GM19372 (cell line): ENCODE results near the gene MTMR1.

ENCODE experiments used
- ATAC-seq: cut with Tn5 transposase; IDR thresholded peaks from one replicate; pipeline ENCODE4 v1.9.1; 2021; ENCODE audit warnings: mild to moderate bottlenecking, low read depth, moderate library complexity; ENCODE audit not compliant: unreplicated experiment

Gene MTMR1

DNA sequence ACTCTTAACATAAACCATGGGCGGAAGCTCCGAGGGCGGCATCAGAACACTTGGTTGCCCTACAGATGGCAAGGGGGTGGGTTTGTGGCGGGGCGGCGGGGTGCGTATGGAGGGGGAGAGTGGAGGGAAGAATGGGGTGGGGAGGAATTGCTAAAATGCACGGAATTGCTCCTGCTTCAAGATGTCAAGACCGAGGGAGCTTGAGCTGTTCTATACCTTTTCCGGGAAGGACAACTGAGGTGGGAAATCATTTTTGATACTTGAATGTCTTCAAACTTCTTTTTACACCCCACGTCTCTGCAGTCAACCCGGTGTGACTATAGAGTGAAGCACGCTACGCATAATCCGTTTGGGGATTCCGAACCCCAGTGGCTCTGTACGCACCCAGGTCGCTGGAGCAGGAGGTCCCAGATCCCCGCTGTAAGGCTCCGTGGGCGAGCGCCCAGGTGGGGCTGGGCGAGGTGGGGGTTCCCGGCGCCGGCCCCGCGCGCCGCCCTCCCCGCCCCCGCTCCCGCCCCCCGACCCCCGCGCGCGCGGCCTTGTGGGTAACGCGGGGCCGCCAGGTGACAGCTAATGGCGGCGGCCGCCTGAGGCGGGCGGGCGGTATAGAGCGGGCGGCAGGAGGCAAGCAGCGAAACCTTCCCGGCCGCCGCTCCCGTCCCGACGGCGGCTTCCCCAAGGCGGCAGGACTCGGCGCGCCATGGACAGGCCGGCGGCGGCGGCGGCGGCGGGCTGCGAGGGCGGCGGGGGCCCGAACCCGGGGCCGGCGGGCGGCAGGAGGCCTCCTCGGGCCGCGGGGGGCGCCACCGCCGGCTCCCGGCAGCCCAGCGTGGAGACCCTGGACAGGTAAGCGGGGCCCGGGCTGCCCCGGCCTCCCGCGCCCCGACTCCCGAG, at the start of gene MTMR1:
Gene MTMR1 (plus strand): TSS at position 566 of the 894 bp plus-strand sequence. CDS start 135 bp downstream, at position 701.
- ATAC-seq = peak; percentile 38

DNA sequence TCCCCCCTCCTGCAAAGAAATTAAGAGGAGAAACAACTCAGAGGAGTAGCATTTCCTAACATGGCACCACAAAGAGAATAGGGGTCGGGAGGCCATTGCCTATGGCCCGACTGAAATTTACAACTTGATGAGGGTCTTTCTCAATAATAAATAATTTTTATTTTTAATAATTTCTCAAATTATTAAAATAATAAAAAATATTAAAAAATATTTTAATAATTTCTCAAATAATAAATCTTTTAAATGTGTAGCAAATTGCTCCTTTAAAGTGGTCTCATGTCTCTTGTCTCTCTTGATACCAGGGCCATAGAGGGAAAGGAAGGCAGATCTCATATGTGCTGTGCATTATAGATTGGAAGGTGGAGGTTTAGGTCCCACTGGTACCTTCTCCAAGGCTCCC, 49.2 kb upstream of the MTMR1 start:
- ATAC-seq = no peak

DNA sequence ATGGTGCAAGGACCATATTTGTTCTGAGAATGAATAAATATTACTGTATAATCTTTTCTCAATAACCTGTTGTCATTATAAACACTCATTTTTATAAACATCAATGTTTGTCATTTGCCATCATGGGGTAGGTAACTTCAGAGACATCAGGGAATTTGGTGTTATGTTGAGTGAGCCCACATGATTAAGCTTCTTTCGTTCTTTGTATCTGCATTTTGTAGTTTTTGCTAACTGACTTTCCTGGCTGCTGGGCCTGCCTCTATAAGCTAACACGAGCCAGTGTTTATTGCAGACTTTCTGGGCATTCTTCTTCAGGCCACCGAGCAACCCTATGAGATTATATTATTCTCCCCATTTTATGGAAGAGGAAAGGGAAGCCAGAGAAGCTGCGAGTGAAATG, 48.8 kb upstream of the MTMR1 start:
- ATAC-seq = no peak

DNA sequence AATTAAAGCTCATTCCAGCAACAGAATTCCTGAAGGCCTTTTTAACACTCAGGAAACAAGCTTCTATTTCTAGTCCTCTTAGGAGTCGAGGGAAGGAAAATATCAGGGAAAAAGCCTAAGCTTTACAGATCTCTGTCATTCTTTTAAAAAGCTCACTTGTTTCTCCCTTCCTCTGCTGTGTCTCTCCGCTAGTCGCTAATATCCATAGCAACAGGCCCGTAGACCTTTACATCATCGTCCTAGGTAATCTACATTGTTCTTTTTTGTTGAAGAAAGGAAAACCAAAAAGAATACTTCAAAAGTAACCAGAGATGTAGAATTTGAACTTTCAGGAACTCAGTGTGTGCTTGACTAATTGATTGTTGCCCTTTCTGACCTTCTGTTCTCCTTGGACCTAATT, 45.9 kb upstream of the MTMR1 start:
- ATAC-seq = no peak

DNA sequence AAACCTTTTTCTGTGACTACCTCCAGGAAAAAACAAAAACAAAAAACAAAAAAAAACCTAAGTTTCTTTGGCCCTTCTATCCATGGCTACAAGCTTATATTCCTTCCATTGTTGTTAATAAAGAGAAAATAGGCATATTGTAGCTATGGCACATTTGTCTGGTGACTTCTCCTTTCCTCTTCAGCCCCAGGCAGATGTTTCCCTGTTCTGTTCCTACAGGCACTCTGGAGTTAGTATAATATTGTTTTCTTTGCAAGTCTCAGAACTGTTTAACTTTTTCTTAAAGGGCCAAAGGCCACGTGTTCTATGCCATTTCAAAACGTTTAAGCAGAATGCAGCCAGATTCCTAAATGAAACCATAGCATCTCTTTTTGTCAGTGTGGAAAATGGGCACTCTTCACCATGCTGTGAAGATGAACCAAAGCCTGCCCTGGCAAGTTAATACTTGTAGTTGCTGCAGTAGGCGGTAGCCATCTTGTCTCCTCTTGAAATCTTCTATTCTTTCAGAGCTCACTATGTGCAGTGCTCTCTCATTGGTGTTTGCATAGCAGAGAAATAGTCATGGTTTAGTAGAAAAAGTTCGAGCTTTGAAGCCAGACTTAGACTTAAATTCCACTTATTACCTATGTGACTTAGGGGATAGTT, 44.8 kb upstream of the MTMR1 start:
- no peak for ATAC-seq

DNA sequence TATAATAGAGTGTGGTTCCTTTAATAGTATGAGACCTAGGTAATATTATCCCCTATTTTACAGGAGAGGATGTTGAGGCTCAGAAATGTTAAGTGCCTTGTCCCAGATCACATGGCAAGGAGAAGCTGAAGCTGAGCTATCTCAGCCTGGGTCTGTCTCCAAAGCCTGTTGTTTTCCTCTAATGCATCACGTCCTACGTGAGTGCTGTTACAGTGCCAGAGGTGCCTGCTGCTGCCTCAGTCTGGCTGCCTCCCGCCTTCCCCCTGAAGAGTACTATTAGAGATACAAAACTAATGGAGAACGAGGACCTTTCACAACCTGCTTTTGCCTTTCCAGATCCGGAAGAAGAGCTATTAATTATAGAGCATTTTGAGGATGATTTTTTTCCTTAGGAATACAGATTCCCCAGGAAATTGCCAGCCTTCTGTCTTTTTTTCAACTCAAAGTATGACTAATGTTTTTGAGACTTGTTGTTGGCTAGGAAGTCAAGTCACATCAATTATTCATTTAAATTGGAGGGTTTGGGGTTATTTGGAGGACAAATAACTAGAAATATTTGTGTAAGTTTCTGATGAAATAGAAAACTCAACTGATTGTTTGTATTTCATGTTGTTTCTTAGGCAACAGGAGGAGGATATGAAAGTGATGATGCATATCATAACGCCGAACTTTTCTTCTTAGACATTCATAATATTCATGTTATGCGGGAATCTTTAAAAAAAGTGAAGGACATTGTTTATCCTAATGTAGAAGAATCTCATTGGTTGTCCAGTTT, 43.9 kb upstream of the MTMR1 start:
- ATAC-seq = no peak

DNA sequence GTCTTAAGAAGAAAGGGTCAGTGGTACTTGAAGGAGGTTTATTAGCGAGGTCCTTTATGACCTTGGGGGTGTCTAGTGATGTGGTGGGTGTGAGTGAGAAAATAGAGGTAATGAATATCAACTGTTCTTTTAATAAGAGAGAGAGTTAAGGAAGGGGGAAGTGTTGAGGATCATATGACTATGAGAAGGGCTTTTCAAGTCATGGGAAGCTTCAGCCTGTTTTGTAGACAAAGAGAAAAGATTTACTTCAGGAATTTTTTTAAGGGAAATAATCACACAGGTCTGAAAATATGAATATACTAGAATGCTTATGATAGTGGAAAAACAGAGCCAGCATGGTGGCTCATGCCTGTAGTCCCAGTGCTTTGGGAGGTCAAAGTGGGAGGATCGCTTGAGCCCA, 41.3 kb upstream of the MTMR1 start:
- no peak for ATAC-seq

DNA sequence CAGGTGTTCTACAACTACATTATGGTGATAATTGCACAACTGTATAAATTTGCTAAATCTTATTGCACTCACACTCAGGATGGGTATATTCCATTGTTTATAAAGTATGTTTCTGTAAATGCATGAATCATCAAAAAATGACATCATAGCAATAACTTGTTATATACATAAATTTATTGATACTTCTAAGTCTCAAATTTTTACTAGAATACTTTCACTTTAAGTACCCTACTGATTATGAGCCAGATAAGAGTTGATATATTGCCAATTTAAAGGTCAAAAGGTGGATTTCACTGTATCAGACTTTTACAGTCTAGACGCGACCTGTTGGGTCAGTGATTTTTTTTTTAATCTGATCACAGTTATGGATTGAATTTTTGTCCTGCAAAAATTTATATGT, 37.4 kb upstream of the MTMR1 start:
- ATAC-seq = no peak

DNA sequence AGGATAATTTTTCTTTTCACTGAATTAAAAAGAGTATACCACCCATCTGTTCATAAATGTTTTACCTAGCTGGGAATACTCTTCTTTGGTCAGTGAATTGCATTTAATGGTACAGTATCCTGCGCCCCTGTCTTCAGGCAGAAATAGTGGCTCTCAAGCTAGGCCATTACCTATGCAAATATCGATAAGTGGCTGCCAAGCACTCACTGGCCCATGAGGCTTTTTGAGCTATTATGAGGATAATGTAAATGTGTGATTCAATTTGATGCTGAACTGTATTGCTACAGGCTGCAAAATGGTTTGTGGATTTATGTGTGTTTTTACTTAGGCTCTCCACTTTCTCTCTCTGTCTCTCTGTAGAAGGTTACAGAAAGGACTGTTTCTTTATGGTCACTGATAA, 30.1 kb upstream of the MTMR1 start:
- no peak for ATAC-seq

DNA sequence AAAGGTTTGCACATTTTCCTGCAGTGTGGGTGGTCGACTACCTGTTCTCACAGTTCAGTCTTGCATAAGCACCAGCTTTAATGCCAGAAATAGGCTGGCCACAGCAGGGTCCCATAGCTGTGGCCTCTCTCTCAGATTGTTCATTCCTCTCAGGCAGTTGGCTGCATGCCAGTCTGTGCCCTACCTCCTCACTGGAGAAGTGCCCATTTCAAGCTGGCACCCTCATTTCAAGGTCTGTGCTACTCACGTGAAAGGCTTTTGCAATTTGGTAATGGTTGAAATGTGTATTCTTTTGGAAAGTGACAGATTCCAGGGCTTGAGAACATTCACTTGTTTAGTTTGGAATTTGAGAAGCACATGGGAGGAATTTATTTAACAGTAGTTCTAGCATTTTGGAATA, 28.9 kb upstream of the MTMR1 start:
- no peak for ATAC-seq

DNA sequence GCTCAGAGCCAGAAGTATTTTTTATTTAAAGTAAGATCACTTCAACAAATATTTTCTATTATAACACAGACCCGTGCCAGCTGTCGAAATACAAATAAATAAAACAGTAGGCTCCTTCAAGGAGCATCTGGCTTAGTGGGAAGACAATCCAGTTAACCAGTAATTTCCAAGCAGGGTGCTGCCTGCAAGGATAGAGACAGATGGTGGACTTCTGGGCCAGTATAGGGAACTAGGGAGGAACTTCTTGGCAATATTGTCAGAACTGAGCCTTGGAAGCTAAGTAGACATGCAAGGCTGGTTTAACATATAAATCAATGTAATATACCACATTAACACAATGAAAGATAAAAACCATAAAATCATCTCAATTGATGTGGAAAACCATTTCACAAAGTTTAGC, 17.0 kb upstream of the MTMR1 start:
- no peak for ATAC-seq

DNA sequence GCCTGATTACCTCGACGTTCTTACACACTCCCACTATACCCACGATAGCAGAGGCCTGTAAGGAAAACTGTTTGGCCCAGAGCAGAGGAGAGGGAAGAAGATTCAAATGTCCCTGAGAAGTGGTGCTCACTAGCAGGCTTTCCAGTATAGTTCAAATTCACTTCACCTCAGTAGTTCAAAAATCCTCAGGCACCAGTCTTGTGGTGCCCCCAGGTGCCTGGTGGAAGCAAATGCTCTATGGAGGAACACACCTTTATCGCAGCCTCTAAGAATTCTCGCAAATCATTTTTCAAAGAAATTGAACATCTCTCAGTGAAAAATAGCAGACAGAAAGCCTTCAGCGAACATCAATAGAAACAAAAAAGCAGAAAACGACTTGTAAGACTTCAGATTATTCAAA, 12.2 kb upstream of the MTMR1 start:
- ATAC-seq = no peak

DNA sequence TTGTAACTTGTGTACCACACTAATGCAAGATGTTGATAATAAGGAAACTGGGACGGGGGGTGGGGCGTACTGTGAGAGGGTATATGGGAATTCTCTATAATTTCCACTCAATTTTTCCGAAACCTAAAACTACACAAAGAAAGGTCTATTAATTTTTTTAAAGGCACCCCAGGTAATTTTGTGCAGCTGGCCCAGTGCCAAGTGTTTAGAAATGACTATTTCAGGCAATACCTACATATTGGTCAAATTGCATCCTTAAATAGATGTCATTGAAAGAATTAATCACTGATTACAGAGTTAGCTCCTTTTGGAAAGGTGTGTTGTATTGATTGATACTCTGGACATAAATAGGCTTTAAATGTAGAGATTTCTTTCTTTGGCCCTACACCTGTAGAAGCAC, 10.1 kb upstream of the MTMR1 start:
- no peak for ATAC-seq

DNA sequence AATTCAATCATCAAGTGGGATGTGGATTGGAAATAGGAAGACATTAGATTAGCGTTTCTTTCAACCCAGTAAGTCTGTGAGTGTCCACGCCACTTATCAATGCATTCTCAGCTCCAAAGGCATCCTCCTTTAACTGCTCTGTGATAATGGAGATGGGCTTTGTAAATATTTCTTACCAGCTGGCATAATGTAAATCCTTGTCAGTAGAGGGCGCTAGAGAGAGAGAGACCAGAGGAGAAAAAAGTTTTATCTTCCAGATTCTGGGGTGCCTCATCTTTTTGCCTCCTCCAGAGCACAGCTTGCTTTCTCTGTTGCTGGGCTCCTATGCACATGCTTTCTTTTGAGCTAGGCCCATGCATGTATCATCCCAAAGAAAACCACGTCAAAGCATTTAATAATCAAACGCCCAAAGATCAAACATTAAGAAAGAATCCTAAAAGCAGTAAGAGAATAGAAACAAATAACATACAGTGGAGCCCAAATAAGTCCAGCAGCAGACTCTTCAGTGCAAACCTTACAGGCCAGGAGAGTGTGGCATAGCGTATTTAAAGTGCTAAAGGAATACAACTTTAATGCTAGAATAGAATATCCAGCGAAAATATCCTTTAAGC, 9.6 kb upstream of the MTMR1 start:
- ATAC-seq = no peak

DNA sequence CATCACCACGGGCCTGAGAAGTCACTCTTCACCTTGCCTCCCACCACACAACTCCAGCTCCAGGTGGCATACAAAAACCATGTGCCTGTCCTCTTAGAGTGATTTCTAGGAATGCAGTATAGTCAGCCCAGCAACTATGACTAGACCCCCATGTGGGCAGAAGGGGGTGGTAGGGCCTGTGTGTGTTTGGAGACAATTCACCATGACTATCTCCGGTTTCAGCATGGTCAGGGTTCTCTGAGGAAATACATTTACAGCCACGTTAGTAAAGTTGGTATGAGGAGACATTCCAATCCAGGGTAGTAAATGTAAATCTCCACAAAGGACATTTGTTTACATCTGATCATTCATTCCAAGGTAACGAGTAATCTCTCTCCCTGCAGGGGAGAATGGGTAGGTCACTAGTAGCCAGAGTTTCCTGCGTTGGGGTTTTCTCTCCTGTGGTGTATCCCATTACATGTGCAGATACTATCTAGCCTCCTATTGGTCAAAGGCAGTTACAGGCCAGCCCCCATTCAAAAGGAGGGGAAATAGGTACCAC, 4.2 kb upstream of the MTMR1 start:
- ATAC-seq = no peak

DNA sequence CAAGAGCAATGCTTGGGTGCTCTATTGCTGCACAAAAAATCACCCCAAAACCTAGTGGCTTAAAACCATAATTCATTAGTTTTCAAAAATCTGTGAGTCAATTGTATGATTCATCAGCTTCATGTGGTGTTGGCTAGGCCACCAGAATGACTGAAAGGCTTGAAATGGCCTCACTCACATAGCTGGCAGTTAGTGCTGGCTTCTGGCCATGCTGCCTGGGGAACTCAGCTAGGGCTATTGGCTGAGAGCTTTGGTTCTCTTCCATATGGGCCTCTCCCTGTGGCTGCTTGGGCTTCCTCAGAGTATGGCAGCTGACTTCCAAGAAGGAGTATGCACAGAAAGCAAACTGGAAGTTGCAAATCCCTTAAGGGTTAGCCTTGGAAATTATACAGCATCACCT, 3.1 kb upstream of the MTMR1 start:
- no peak for ATAC-seq

DNA sequence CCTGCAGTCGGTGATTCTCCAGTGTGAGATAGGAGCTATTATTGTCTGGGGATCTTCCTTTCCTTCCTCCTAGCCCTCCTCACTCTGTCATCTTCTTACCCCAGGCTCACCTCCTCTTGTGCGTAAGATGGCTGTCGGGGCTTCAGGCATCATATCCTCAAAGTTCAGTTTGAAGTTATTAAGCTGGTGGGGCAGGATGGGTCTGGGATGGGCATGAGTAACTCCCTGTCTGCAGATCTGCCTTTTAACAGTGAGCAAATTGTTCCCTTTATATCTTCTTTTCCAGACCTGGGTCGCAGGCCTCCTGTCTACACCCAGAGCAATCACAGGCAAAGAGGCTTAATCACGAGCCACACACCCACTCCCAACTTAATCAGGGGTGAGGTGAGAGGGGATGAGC, 900 bp upstream of the MTMR1 start:
- no peak for ATAC-seq

DNA sequence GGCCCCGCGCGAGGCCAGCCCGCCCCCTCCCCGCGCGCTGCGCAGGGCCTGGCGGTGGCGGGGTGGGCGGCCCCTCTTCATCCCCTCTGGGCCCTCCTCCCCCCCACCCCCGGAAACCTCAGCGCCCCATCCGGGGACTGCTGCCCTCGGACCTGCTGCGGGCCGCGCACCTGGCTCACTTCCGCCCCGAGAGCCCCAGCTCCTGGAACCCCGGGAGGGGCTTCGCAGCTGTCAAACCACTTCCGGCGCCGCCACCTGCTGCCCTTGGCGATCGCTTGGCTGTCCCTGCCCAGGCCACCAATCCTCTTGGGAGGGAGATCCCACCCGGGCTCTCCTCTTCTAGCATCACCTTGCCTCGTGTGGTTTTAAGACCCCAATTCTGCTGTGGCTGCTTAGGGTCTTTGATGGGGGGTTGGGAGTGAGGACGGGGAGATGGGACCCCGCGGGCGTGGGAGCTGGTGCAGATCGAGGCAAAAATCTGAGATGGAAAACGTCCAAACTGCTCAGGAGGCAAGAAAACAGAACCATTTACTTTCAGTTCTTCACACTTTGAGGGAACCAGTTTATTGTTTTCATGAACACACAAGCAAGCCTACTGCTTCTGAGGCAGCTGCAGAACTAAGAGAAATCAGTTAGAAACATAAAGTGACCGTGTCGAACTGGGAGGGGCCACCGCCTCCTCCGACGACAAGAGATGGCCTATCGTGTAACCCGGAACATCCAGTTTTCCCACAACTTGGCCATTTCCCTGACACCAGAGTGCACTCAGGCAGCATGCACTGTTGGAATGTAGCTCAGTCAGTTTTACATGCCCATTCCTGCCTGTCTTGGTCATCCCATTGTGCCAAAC, 754 bp downstream of the MTMR1 start:
- peak; percentile 74 for ATAC-seq

DNA sequence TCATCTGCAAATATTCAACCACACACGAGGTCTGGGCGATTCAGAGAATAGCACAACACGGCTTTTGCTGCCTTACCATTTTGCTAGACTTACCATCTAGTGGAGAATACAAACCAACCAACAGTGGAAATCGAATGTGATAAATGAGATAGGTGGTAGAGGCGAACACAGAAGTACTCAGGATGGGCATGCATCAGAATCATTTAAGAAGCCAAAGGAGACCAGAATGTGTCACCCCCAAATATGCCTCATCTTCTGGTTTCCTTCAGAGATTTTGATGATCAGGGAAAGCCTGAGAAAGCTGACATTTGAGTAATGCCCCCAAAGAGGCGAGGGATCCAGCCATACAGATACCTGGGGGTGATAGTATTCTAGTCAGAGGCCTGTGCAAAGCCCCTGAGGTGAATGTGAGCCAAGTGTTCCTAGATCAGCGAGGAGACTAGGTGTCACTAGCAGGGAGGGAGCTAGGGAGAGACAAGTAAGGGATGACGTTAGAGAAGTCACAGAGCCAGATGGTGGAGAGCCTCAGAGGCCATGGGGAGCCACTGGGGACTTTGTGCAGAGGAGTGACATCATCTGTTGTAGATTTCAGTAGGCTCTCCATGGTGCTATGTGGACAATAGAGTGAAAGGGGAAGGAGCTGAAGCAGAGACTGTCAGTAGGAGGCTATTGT, 1.7 kb downstream of the MTMR1 start:
- ATAC-seq = no peak
